B cell (primary cell): ENCODE measurements around the gene DBP.
"Not testable (repeated sequence)": the region's sequence is repeated elsewhere in the genome, so short reads cannot be mapped to it uniquely, and the experiment has no call there.

Source experiments
- CTCF ChIP-seq: fragments of 200-600 bp; IDR thresholded peaks from one replicate; pipeline ENCODE4 v1.8.0; 2022; ENCODE audit warnings: antibody characterized with exemption, mild to moderate bottlenecking
- EZH2 ChIP-seq: IDR thresholded peaks from 2 replicates; pipeline ENCODE4 v1.6.1; 2012; ENCODE audit warnings: borderline replicate concordance, low read depth, mild to moderate bottlenecking, moderate library complexity, low read length; ENCODE audit not compliant: insufficient read depth, poor library complexity, severe bottlenecking

DNA sequence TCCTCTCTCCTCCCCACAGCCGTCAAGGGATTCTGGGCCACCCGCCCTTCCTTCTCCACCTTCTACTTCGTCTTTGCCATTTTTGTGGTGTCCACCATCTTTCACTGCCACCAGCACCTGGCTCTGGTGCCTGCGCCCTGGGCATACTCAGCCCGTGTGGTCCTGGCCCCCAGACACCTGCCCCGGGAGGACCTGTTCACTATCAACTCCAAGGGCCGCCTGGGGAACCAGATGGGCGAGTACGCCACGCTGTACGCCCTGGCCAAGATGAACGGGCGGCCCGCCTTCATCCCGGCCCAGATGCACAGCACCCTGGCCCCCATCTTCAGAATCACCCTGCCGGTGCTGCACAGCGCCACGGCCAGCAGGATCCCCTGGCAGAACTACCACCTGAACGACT is 42.8 kb upstream of the DBP start:
- not testable (repeated sequence) for TF ChIP-seq EZH2, CTCF
